NB4 (cell line): ENCODE results near the gene MAGI2.

Source experiments
- CTCF ChIP-seq: IDR thresholded peaks from one replicate; pipeline ENCODE4 v1.5.1; 2012; ENCODE audit warnings: low read depth, low read length
- POLR2A ChIP-seq: IDR thresholded peaks from 2 replicates; pipeline ENCODE4 v1.6.1; 2011; ENCODE audit warnings: mild to moderate bottlenecking; ENCODE audit not compliant: insufficient read length; ENCODE audit errors: extremely low read depth

- TF ChIP-seq POLR2A (no peak), CTCF (no peak)
Measured at GRCh38 chr7:78542541-78542940, 910.9 kb downstream of the MAGI2 start.
